ENCODE data around the gene CHMP2A.
A peak's percentile ranks its signal among the peaks of the same experiment; 100 is the strongest.

CHMP2A gene

GRCh38 chr19:58536852-58537798 lies 17.8 kb downstream of the CHMP2A start:
- DNase-seq, result no peak

GRCh38 chr19:58535857-58536256 lies 19.0 kb downstream of the CHMP2A start:
- no peak for DNase-seq

GRCh38 chr19:58531034-58531840 lies 23.7 kb downstream of the CHMP2A start:
- no peak for DNase-seq

- no peak for DNase-seq
Observed at GRCh38 chr19:58529405-58529804, 25.5 kb downstream of the CHMP2A start.

- DNase-seq, result no peak
Observed at GRCh38 chr19:58522709-58523108, 32.2 kb downstream of the CHMP2A start.

GRCh38 chr19:58521651-58522050 lies 33.3 kb downstream of the CHMP2A start:
- DNase-seq, result no peak

- no peak for DNase-seq
Observed at GRCh38 chr19:58520257-58520599, 34.7 kb downstream of the CHMP2A start.

GRCh38 chr19:58519355-58520256 lies 35.3 kb downstream of the CHMP2A start, which contains the start of gene ZBTB45:
Gene ZBTB45, minus strand, starts transcription at chr19:58519810. Its CDS starts 2,137 bp downstream, at chr19:58517673.
- DNase-seq, result peak; percentile 82

GRCh38 chr19:58519087-58519354 lies 35.9 kb downstream of the CHMP2A start:
- DNase-seq, result peak; percentile 47

- DNase-seq, result no peak
Observed at GRCh38 chr19:58518256-58519086, 36.4 kb downstream of the CHMP2A start.

- no peak for DNase-seq
Observed at GRCh38 chr19:58516964-58517833, 37.7 kb downstream of the CHMP2A start.

- no peak for DNase-seq
Observed at GRCh38 chr19:58516246-58516836, 38.6 kb downstream of the CHMP2A start.

- DNase-seq, result no peak
Observed at GRCh38 chr19:58515259-58515658, 39.6 kb downstream of the CHMP2A start.

- no peak for DNase-seq
Observed at GRCh38 chr19:58514564-58515022, 40.3 kb downstream of the CHMP2A start.

- peak; percentile 90 for DNase-seq
Observed at GRCh38 chr19:58513694-58514563, 41.0 kb downstream of the CHMP2A start.

GRCh38 chr19:58513213-58513693 lies 41.7 kb downstream of the CHMP2A start:
- no peak for DNase-seq

- no peak for DNase-seq
Observed at GRCh38 chr19:58511353-58512208, 43.3 kb downstream of the CHMP2A start, which contains the start of gene SLC27A5. Gene SLC27A5, minus strand, starts transcription at chr19:58511992. Its CDS starts 37 bp downstream, at chr19:58511955.
